Measurements from ENCODE around the gene RNF225. TPM values are rescaled to one million over a fixed set of nuclear protein-coding genes. Genes with fewer than 3 reads are reported as not detected.

RNF225 gene
- total RNA-seq: not detected in 2 replicates

GRCh38 chr19:58395220-58395978 is at the start of gene RNF225:
Gene RNF225 (plus strand): TSS chr19:58395656. CDS start chr19:58396090, 434 bp downstream.

DNA sequence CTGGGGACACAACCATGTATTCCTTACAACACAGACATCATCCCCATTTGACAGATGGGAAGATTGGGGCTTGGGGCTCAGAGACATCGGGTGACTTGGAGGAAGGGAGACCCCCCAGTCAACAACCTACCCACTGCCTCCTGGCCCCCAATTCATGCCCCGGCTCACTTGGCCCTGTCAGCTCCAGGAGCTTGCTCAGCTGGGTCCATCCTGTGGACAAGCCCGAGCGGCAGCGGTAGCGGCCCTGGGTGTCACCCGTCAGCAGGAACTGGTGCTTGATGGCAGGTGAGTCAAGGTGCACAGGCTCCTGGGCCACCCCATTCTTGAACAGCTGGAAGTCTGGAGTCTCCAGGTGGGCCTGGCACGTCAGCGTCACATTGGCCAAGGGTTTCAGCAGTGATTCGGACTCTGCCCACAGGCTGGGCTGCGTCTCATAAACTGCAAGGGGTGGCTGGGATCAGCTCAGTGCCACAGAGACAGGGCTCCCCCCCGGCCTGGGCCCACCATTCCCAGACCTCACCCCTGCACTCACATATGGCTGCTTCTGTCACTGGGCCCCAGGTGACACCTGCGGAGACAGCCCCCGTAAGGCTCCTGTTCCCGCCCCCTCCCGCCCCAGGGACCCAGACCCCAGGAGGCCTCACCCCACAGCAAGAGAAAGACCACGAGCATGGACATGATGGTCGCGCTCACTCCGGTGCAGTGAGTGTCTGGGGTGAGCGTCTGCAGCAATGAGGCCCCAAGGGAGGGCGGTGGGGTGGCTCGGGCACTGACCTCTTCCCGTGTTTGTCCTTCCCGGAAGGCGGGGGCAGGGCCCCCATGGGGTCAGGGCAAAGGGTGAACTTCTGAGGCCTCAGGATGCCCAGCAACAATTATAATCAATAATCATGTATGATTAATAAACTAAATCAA is 42.4 kb upstream of the RNF225 start, which contains the start of gene A1BG:
Gene A1BG, minus strand, starts transcription at position 733 of the 912 bp plus-strand sequence. Its CDS starts 55 bp downstream, at position 678.

GRCh38 chr19:58362272-58362994 is 33.0 kb upstream of the RNF225 start, which contains the start of gene ZNF497:
Gene ZNF497 (minus strand): TSS chr19:58362751. CDS start chr19:58357635, 5,116 bp downstream.

GRCh38 chr19:58380662-58381459 is 14.6 kb upstream of the RNF225 start, which contains the start of gene ZNF837:
Gene ZNF837 (minus strand): TSS chr19:58381030. CDS start chr19:58369332, 11,698 bp downstream.

GRCh38 chr19:58386576-58387337 is 8.7 kb upstream of the RNF225 start, which contains the start of gene RPS5:
Gene RPS5 (plus strand): TSS chr19:58387269. CDS start chr19:58388138, 869 bp downstream.

GRCh38 chr19:58408152-58409009 is 12.9 kb downstream of the RNF225 start, which contains the start of gene ZNF584:
Gene ZNF584 (plus strand): TSS chr19:58408649. CDS start chr19:58409148, 499 bp downstream.

DNA sequence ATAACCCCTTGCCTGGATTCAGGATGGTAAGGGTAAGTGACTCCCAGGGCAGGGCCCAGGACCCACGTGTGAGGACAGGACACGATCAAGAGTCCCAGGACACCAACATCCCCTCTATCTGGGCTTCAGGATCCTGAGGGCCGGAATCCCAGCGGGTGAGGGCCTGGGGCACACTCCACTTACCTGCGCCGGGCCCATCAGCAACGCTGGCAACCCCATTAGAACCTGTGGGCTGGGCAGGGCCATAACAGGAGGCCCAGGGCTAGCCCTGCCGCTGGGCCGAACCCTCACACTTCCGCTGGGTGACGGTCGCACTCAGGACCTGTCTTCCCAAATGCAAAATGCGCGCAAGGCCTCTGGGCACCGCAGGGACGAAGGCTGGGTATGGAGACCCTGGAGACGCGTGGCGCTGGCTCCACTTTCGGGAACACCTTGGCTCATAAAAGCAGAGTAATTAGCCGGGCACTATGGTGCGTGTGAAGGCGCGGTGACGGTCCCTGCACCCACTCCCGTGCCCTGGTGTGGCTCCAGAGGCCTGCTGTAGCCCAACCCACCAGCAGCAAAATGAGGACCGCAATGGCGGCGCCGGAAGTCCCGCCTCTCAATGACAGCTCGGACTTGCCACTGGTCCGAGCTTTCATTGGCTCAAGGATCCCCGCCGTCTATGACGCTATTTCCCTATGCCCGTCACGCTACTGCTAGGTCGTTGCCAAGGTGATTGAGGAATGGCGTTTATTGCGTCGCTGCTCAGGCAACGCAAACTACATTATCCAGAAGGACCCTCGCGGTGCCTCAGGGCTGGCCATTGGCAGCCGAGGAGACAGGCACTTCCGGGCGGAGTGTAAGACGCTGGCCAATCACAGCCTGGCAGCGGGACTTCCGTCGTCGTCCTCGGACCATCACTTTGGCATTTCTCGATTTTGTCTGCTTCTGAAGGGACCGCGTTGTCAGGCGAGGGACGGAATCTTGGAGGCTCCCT is 44.4 kb downstream of the RNF225 start, which contains the start of gene ZNF132:
Gene ZNF132, minus strand, starts transcription at position 578 of the 979 bp plus-strand sequence. Its CDS starts 332 bp downstream, at position 246.

Other genes with a start within 250 kb of the RNF225 start
- 5.6 and 5.7 TPM in 2 replicates for gene ZNF329, start 244.9 kb upstream of the RNF225 start, total RNA-seq
- gene ZNF274, start 212.6 kb upstream of the RNF225 start, total RNA-seq: 16.3 and 16.8 TPM in 2 replicates
- 36.4 and 53.5 TPM in 2 replicates for gene ZNF544, start 166.7 kb upstream of the RNF225 start, total RNA-seq
- gene ZNF8, start 116.7 kb upstream of the RNF225 start, total RNA-seq: 3.1 and 3.5 TPM in 2 replicates
- 36.0 and 38.8 TPM in 2 replicates for gene ERVK3-1, start 90.3 kb upstream of the RNF225 start, total RNA-seq
- gene ZSCAN22, start 68.7 kb upstream of the RNF225 start, total RNA-seq: 1.6 and 1.9 TPM in 2 replicates
- gene A1BG, start 42.2 kb upstream of the RNF225 start, total RNA-seq: 3.8 and 6.2 TPM in 2 replicates
- under 0.01 and 0.59 TPM in 2 replicates for gene ZNF497, start 32.9 kb upstream of the RNF225 start, total RNA-seq
- gene ZNF837, start 14.6 kb upstream of the RNF225 start, total RNA-seq: 1.5 and 2.1 TPM in 2 replicates
- 2,246 and 2,634 TPM in 2 replicates for gene RPS5, start 8.4 kb upstream of the RNF225 start, total RNA-seq
- gene ZNF584, start 13.0 kb downstream of the RNF225 start, total RNA-seq: 6.9 and 8.0 TPM in 2 replicates
- gene ZNF132, start 44.5 kb downstream of the RNF225 start, total RNA-seq: 2.5 and 3.2 TPM in 2 replicates
- 5.0 and 5.3 TPM in 2 replicates for gene ZNF324B, start 56.0 kb downstream of the RNF225 start, total RNA-seq
- 7.2 and 7.5 TPM in 2 replicates for gene ZNF324, start 71.4 kb downstream of the RNF225 start, total RNA-seq
- gene ZNF446, start 80.7 kb downstream of the RNF225 start, total RNA-seq: 5.6 and 7.7 TPM in 2 replicates
- 4.7 and 7.9 TPM in 2 replicates for gene SLC27A5, start 116.3 kb downstream of the RNF225 start, total RNA-seq
- 7.8 and 12.6 TPM in 2 replicates for gene ZBTB45, start 124.2 kb downstream of the RNF225 start, total RNA-seq
- gene TRIM28, start 148.4 kb downstream of the RNF225 start, total RNA-seq: 333 and 348 TPM in 2 replicates
- 96.3 and 134 TPM in 2 replicates for gene CHMP2A, start 159.4 kb downstream of the RNF225 start, total RNA-seq
- gene UBE2M, start 163.0 kb downstream of the RNF225 start, total RNA-seq: 37.2 and 43.6 TPM in 2 replicates
- 4.1 and 4.4 TPM in 2 replicates for gene MZF1, start 177.7 kb downstream of the RNF225 start, total RNA-seq